Activated B cell treated with CpG ODN at 0.5 μM for 24 hours (primary cell): Measurements from ENCODE around the gene RIMKLB. TPM values are rescaled to one million over a fixed set of nuclear protein-coding genes. Genes with fewer than 3 reads are reported as not detected.

Experiments
- ATAC-seq: fragments of 200-7000 bp; cut with Tn5 transposase; one replicate; pipeline ENCODE4 v1.10.0; 2021; ENCODE audit warnings: low read depth, mild to moderate bottlenecking, moderate library complexity
- CTCF ChIA-PET: fragments of 350-600 bp; sonication (Branson Sonifier 250); formaldehyde crosslinking; loops from one replicate; lab custom pipeline; 2021; ENCODE audit warnings: antibody characterized with exemption; lab: Charles Lee
- POLR2A ChIA-PET: fragments of 350-600 bp; sonication (Branson Sonifier 250); formaldehyde crosslinking; loops from one replicate; lab custom pipeline; 2021; ENCODE audit warnings: antibody characterized with exemption; lab: Charles Lee
- DNase-seq: peaks from one replicate; pipeline ENCODE4 v3.0.0; 2022
- H3K27ac Mint-ChIP-seq: one replicate; pipeline ENCODE4 v1.8.0; 2020; ENCODE audit warnings: mixed read lengths
- H3K27me3 Mint-ChIP-seq: one replicate; pipeline ENCODE4 v1.8.0; 2021; ENCODE audit warnings: mixed read lengths
- H3K36me3 Mint-ChIP-seq: one replicate; pipeline ENCODE4 v1.8.0; 2021; ENCODE audit warnings: low read depth, mixed read lengths
- H3K4me1 Mint-ChIP-seq: one replicate; pipeline ENCODE4 v1.8.0; 2021; ENCODE audit warnings: mixed read lengths
- H3K4me3 Mint-ChIP-seq: one replicate; pipeline ENCODE4 v1.8.0; 2020; ENCODE audit warnings: mild to moderate bottlenecking, mixed read lengths
- H3K9me3 Mint-ChIP-seq: one replicate; pipeline ENCODE4 v1.8.0; 2020; ENCODE audit warnings: mixed read lengths
- intact Hi-C: fragments of 100-400 bp; cut with micrococcal nuclease; formaldehyde crosslinking; loops from one replicate; pipeline ENCODE4 v1.15.1; 2024
- total RNA-seq: library from RNA; stranded (reverse); gene quantifications from 2 replicates; pipeline ENCODE4 v1.2.3, GENCODE V29; 2022
- TF ChIP-seq, protein P1 (sequence below): fragments of 200-600 bp; IDR thresholded peaks from one replicate; pipeline ENCODE4 v1.8.0; 2022; ENCODE audit warnings: antibody characterized with exemption, mild to moderate bottlenecking

The RIMKLB gene
- total RNA-seq, 1 donor from 2014 or later = 31.9 TPM

GRCh38 chr12:8770499-8770898, 72.7 kb downstream of the RIMKLB start:
- POLR2A ChIA-PET = no interaction called here
- TF ChIP-seq, protein P1, sequence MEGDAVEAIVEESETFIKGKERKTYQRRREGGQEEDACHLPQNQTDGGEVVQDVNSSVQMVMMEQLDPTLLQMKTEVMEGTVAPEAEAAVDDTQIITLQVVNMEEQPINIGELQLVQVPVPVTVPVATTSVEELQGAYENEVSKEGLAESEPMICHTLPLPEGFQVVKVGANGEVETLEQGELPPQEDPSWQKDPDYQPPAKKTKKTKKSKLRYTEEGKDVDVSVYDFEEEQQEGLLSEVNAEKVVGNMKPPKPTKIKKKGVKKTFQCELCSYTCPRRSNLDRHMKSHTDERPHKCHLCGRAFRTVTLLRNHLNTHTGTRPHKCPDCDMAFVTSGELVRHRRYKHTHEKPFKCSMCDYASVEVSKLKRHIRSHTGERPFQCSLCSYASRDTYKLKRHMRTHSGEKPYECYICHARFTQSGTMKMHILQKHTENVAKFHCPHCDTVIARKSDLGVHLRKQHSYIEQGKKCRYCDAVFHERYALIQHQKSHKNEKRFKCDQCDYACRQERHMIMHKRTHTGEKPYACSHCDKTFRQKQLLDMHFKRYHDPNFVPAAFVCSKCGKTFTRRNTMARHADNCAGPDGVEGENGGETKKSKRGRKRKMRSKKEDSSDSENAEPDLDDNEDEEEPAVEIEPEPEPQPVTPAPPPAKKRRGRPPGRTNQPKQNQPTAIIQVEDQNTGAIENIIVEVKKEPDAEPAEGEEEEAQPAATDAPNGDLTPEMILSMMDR = no peak
- no peaks in the 10 kb centered on the region for H3K27me3 Mint-ChIP-seq
- H3K27ac Mint-ChIP-seq = no peak overlapping the region
- intact Hi-C loops = no loop called here
- H3K9me3 Mint-ChIP-seq = no peaks in the 10 kb centered on the region
- no peak for ATAC-seq
- H3K4me3 Mint-ChIP-seq = no peak overlapping the region
- no peak for DNase-seq
- CTCF ChIA-PET = no interaction called here
- H3K4me1 Mint-ChIP-seq = no peaks in the 10 kb centered on the region
- peaks cover 50% of the 10 kb centered on the region for H3K36me3 Mint-ChIP-seq

GRCh38 chr12:8771072-8771471, 73.3 kb downstream of the RIMKLB start:
- CTCF ChIA-PET = no interaction called here
- no peaks in the 10 kb centered on the region for H3K4me1 Mint-ChIP-seq
- H3K27me3 Mint-ChIP-seq = no peaks in the 10 kb centered on the region
- no peak overlapping the region for H3K27ac Mint-ChIP-seq
- TF ChIP-seq, protein P1 = no peak
- no peak for ATAC-seq
- H3K9me3 Mint-ChIP-seq = no peaks in the 10 kb centered on the region
- H3K4me3 Mint-ChIP-seq = no peak overlapping the region
- no peak for DNase-seq
- intact Hi-C loops = no loop called here
- POLR2A ChIA-PET = no interaction called here
- H3K36me3 Mint-ChIP-seq = peaks cover 50% of the 10 kb centered on the region

GRCh38 chr12:8773461-8773860, 75.7 kb downstream of the RIMKLB start:
- Mint-ChIP-seq H3K27ac (no peak overlapping the region), H3K27me3 (no peaks in the 10 kb centered on the region), H3K4me3 (no peak overlapping the region), H3K9me3 (no peaks in the 10 kb centered on the region), H3K36me3 (peaks cover 50% of the 10 kb centered on the region), H3K4me1 (no peaks in the 10 kb centered on the region)
- TF ChIP-seq, protein P1 = no peak
- intact Hi-C loops = no loop called here
- ChIA-PET POLR2A (no interaction called here), CTCF (no interaction called here)
- no peak for DNase-seq
- ATAC-seq = no peak

DNA sequence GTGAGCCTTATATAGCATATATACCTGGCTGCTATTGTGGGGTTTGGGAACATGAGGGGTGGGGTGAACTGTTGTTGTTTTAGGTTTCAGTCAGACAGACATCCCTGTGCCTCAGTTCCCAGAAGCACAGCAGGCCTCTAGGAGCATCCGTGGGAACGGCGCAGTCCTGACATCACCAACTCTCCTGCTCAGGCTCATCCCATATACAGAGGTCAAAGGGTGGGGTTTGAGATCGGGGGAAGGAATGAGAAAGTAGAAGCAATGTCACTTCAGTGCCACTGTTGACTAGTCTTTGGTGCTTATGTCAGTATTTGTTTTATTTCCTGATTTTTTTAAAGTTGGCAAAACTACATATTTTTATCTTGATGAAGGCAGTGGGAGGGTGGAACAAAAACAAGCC, 81.5 kb downstream of the RIMKLB start:
- no peak for ATAC-seq
- no peaks in the 10 kb centered on the region for H3K27me3 Mint-ChIP-seq

GRCh38 chr12:8779862-8780261, 82.1 kb downstream of the RIMKLB start:
- H3K36me3 Mint-ChIP-seq = peaks cover 31% of the 10 kb centered on the region
- ATAC-seq = no peak
- TF ChIP-seq, protein P1 = no peak
- no peak for DNase-seq
- CTCF ChIA-PET = no interaction called here
- intact Hi-C loops = loop anchor here (1.0 kb wide), 1 partner anchor 259 kb away; no protein-coding TSS in a partner anchor
- POLR2A ChIA-PET = no interaction called here
- H3K27me3 Mint-ChIP-seq = no peaks in the 10 kb centered on the region
- H3K4me3 Mint-ChIP-seq = no peak overlapping the region
- no peaks in the 10 kb centered on the region for H3K9me3 Mint-ChIP-seq
- no peaks in the 10 kb centered on the region for H3K4me1 Mint-ChIP-seq
- no peak overlapping the region for H3K27ac Mint-ChIP-seq

More for the DNA sequence above, 81.5 kb downstream of the RIMKLB start:
- Mint-ChIP-seq H3K27ac (no peak overlapping the region), H3K36me3 (peaks cover 36% of the 10 kb centered on the region), H3K4me1 (no peaks in the 10 kb centered on the region), H3K4me3 (no peak overlapping the region), H3K9me3 (no peaks in the 10 kb centered on the region)
- ChIA-PET POLR2A (no interaction called here), CTCF (no interaction called here)
- intact Hi-C loops = no loop called here
- no peak for DNase-seq
- TF ChIP-seq, protein P1 = no peak
